Measurements from ENCODE around the gene PRPH.

DNA sequence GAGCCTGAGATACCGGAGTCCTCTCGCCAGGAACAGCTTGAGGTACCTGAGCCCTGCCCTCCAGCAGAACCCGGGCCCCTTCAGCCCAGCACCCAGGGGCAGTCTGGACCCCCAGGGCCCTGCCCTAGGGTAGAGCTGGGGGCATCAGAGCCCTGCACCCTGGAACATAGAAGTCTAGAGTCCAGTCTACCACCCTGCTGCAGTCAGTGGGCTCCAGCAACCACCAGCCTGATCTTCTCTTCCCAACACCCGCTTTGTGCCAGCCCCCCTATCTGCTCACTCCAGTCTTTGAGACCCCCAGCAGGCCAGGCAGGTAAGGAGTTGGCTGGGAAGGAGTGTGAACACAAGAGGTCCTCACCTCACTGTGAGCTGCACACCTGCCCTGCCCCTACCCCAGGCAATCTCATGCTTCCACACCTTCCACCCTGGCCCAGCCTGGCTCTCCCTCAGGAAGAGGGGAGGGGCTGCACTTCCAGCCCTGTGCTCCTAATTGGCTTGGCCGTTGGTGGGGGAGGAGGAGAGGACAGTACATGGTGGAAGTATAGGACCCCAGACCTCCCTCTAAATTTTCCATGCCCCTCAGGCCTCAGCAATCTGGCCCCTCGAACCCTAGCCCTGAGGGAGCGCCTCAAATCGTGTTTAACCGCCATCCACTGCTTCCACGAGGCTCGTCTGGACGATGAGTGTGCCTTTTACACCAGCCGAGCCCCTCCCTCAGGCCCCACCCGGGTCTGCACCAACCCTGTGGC, 35.9 kb downstream of the PRPH start:
- TF ChIP-seq, protein P1, sequence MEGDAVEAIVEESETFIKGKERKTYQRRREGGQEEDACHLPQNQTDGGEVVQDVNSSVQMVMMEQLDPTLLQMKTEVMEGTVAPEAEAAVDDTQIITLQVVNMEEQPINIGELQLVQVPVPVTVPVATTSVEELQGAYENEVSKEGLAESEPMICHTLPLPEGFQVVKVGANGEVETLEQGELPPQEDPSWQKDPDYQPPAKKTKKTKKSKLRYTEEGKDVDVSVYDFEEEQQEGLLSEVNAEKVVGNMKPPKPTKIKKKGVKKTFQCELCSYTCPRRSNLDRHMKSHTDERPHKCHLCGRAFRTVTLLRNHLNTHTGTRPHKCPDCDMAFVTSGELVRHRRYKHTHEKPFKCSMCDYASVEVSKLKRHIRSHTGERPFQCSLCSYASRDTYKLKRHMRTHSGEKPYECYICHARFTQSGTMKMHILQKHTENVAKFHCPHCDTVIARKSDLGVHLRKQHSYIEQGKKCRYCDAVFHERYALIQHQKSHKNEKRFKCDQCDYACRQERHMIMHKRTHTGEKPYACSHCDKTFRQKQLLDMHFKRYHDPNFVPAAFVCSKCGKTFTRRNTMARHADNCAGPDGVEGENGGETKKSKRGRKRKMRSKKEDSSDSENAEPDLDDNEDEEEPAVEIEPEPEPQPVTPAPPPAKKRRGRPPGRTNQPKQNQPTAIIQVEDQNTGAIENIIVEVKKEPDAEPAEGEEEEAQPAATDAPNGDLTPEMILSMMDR (IDR thresholded peaks at IDR 0.05) = no peak
- no peak for TF ChIP-seq POLR2A (IDR thresholded peaks at IDR 0.05)
